HepG2 (cell line): ENCODE results near the gene MNT. TPM values are rescaled to one million over a fixed set of nuclear protein-coding genes. Genes with fewer than 3 reads are reported as not detected.

Experiments used
- GFI1 ChIP-seq: sonication (generic); formaldehyde crosslinking; IDR thresholded peaks from 2 replicates; pipeline ENCODE4 v1.5.0; 2020; ENCODE audit warnings: missing genetic modification reagents, mild to moderate bottlenecking, borderline replicate concordance
- KAT8 ChIP-seq: IDR thresholded peaks from 2 replicates; pipeline ENCODE4 v1.6.1; 2016; ENCODE audit warnings: missing genetic modification reagents, missing compliant biosample characterization
- MIER3 ChIP-seq: IDR thresholded peaks from 2 replicates; pipeline ENCODE4 v1.6.1; 2016; ENCODE audit warnings: missing compliant biosample characterization, borderline replicate concordance
- MXI1 ChIP-seq: IDR thresholded peaks from 3 replicates; pipeline ENCODE4 v1.6.1; 2012; ENCODE audit warnings: low read depth, low read length, inconsistent platforms, borderline replicate concordance
- PHB2 ChIP-seq: fragments of 450-650 bp; IDR thresholded peaks from 2 replicates; pipeline ENCODE4 v1.6.1; 2018; ENCODE audit not compliant: partially characterized antibody
- SCMH1 ChIP-seq: sonication (generic); formaldehyde crosslinking; IDR thresholded peaks from 2 replicates; pipeline ENCODE4 v1.9.0; 2021; ENCODE audit warnings: missing genetic modification reagents, mild to moderate bottlenecking, borderline replicate concordance
- SKI ChIP-seq: fragments of 450-650 bp; IDR thresholded peaks from one replicate; pipeline ENCODE4 v1.6.1; 2018; ENCODE audit warnings: mild to moderate bottlenecking; ENCODE audit not compliant: partially characterized antibody
- TEAD3 ChIP-seq: optimal IDR thresholded peaks from 2 replicates; pipeline ENCODE3; 2016; ENCODE audit warnings: borderline replicate concordance
- TRIM24 ChIP-seq: sonication (generic); formaldehyde crosslinking; IDR thresholded peaks from 2 replicates; pipeline ENCODE4 v1.8.0; 2022; ENCODE audit warnings: mild to moderate bottlenecking, missing genetic modification reagents
- YEATS4 ChIP-seq: sonication (generic); formaldehyde crosslinking; IDR thresholded peaks from 2 replicates; pipeline ENCODE4 v1.4.0; 2020; ENCODE audit warnings: missing genetic modification reagents, borderline replicate concordance
- ZNF101 ChIP-seq: sonication (generic); formaldehyde crosslinking; IDR thresholded peaks from 2 replicates; pipeline ENCODE4 v1.4.0; 2020; ENCODE audit warnings: mild to moderate bottlenecking, low read depth, missing genetic modification reagents, borderline replicate concordance
- ZNF451 ChIP-seq: sonication (generic); formaldehyde crosslinking; IDR thresholded peaks from 2 replicates; pipeline ENCODE4 v1.5.0; 2020; ENCODE audit warnings: mild to moderate bottlenecking, missing genetic modification reagents
- ZNF543 ChIP-seq: sonication (generic); formaldehyde crosslinking; IDR thresholded peaks from 2 replicates; pipeline ENCODE4 v1.4.0; 2020; ENCODE audit warnings: mild to moderate bottlenecking, missing genetic modification reagents
- ZNF564 ChIP-seq: sonication (generic); formaldehyde crosslinking; IDR thresholded peaks from 2 replicates; pipeline ENCODE4 v1.8.1; 2023; ENCODE audit warnings: mild to moderate bottlenecking, missing genetic modification reagents
- ZNF567 ChIP-seq: sonication (generic); formaldehyde crosslinking; IDR thresholded peaks from 2 replicates; pipeline ENCODE4 v1.8.1; 2023; ENCODE audit warnings: mild to moderate bottlenecking, missing genetic modification reagents, borderline replicate concordance
- ZNF674 ChIP-seq: sonication (generic); formaldehyde crosslinking; IDR thresholded peaks from 2 replicates; pipeline ENCODE4 v1.5.0; 2020; ENCODE audit warnings: low read depth, mild to moderate bottlenecking, missing genetic modification reagents
- ZNF780A ChIP-seq: sonication (generic); formaldehyde crosslinking; IDR thresholded peaks from 2 replicates; pipeline ENCODE4 v1.8.0; 2022; ENCODE audit warnings: mild to moderate bottlenecking, missing genetic modification reagents, moderate library complexity
- ZSCAN30 ChIP-seq: sonication (generic); formaldehyde crosslinking; IDR thresholded peaks from 2 replicates; pipeline ENCODE4 v1.5.0; 2020; ENCODE audit warnings: mild to moderate bottlenecking, missing genetic modification reagents
- polyA plus RNA-seq, 8 experiments: library from polyadenylated mRNA; depleted of rRNA in 3 of 8; stranded (reverse) in 7 of 8; unstranded in 1 of 8; fragments of >200 nt; fragmentation: Illumina TruSeq in 4 of 8; extraction: Trizol in 4 of 8; gene quantifications; 2 replicates each; pipeline versions ENCODE4 v1.2.1 to v1.2.3, GENCODE V29; 2011 to 2016; ENCODE audit warnings: low read depth in 4 of 8, missing spikeins in 1 of 8, mixed read lengths in 1 of 8; ENCODE audit not compliant: insufficient read depth in 1 of 8
- total RNA-seq, 5 experiments: library from RNA; depleted of rRNA; stranded (reverse); fragments of >200 nt; fragmentation: Illumina TruSeq; extraction: Trizol; gene quantifications; 2 replicates each; pipeline ENCODE4 v1.2.3, GENCODE V29; 2016; ENCODE audit warnings: low read depth in 1 of 5
- TF ChIP-seq, protein P1 (sequence below): sonication (generic); formaldehyde crosslinking; IDR thresholded peaks from 2 replicates; pipeline ENCODE4 v1.4.0; 2020; ENCODE audit warnings: mild to moderate bottlenecking, low read depth, missing genetic modification reagents
- TF ChIP-seq, protein P2 (sequence below): sonication (generic); formaldehyde crosslinking; IDR thresholded peaks from 2 replicates; pipeline ENCODE4 v1.8.1; 2023; ENCODE audit warnings: mild to moderate bottlenecking, moderate library complexity, missing genetic modification reagents
- TF ChIP-seq, protein P3 (sequence below): sonication (generic); formaldehyde crosslinking; IDR thresholded peaks from 2 replicates; pipeline ENCODE4 v1.8.1; 2023; ENCODE audit warnings: missing genetic modification reagents, mild to moderate bottlenecking, borderline replicate concordance
- TF ChIP-seq, protein P4 (sequence below): fragments of 450-650 bp; IDR thresholded peaks from 2 replicates; pipeline ENCODE4 v1.6.1; 2017
- TF ChIP-seq, protein P5 (sequence below): sonication (generic); formaldehyde crosslinking; IDR thresholded peaks from 2 replicates; pipeline ENCODE4 v1.4.0; 2020; ENCODE audit warnings: missing genetic modification reagents
- TF ChIP-seq, protein P6 (sequence below): IDR thresholded peaks from 2 replicates; pipeline ENCODE4 v1.6.1; 2016; ENCODE audit warnings: control low read depth

Gene MNT
- total and polyA plus RNA-seq, 2 of the 13 experiments (the other 11 are each of a cell fraction or from before 2014, with no cell fraction given) = 2.1 to 3.5 TPM

DNA sequence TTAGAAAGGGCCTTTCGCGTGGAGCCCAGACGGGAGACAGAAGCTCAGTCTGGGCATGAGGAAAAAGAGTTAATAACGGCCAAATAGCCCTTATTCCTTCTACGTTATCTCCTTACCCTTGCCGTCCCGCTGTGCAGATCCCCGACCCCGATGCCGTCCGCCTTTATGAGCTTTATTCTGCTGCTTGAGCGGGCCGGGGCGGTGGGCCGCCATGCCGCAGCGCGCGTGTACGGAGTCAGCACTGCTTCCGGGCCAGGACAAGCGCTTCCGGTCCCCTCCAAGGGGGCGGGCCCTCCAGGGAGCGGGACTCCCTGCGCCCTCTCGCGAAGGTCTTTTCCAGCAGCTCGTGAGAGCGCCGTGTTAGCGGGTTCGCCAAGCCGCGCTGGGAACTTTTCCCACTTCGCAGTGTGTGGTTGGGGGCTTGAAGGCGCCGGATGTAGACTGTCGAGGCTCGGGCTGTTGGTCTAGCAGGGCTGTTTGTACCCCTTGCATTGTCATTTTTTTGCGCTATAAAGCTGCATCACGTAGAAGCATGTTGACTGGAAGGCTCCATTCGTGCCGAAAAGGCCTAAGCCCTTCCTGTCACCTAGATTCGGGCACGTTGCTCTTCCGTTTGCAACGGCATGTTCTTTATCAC is 64.5 kb downstream of the MNT start, which contains the start of gene TSR1 (continued):
- TF ChIP-seq ZNF674 (CRISPR knock-in tag) (no peak), GFI1 (CRISPR knock-in tag) (peak; percentile 72; the same call in 1 of the 2 replicates), ZNF780A (CRISPR knock-in tag) (no peak), TEAD3 (CRISPR knock-in tag) (no peak), ZNF451 (CRISPR knock-in tag) (no peak; the same call in 1 of the 2 replicates), MIER3 (CRISPR knock-in tag) (peak; percentile 79; the same call in 1 of the 2 replicates), ZNF543 (CRISPR knock-in tag) (peak; percentile 80), SCMH1 (CRISPR knock-in tag) (no peak), ZNF567 (CRISPR knock-in tag) (peak; percentile 58; the same call in 1 of the 2 replicates), YEATS4 (CRISPR knock-in tag) (peak; percentile 98), KAT8 (CRISPR knock-in tag) (peak; percentile 96), ZNF564 (CRISPR knock-in tag) (peak; percentile 78; the same call in 1 of the 2 replicates), TRIM24 (CRISPR knock-in tag) (no peak), ZNF101 (CRISPR knock-in tag) (no peak), ZSCAN30 (CRISPR knock-in tag) (no peak), PHB2 (no peak), SKI (peak; percentile 23), MXI1 (peak; percentile 98; the same call in 2 of the 3 replicates)
- TF ChIP-seq, protein P1, sequence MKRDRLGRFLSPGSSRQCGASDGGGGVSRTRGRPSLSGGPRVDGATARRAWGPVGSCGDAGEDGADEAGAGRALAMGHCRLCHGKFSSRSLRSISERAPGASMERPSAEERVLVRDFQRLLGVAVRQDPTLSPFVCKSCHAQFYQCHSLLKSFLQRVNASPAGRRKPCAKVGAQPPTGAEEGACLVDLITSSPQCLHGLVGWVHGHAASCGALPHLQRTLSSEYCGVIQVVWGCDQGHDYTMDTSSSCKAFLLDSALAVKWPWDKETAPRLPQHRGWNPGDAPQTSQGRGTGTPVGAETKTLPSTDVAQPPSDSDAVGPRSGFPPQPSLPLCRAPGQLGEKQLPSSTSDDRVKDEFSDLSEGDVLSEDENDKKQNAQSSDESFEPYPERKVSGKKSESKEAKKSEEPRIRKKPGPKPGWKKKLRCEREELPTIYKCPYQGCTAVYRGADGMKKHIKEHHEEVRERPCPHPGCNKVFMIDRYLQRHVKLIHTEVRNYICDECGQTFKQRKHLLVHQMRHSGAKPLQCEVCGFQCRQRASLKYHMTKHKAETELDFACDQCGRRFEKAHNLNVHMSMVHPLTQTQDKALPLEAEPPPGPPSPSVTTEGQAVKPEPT = no peak
- TF ChIP-seq, protein P2, sequence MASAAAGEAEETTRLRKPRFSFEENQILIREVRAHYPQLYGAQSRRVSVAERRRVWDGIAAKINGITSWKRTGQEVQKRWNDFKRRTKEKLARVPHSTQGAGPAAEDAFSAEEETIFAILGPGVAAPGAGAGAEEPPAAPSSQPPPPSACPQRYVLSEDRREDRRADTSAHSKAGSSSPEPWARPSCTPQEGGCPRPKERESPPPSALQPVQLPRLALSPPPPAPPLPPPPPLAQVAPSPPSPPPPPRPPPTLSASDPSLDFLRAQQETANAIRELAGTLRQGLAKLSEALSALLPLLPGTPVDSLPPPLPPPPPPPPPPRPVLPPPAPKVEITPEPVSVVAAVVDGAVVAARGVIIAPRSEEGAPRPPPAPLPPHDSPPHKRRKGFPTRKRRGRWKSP (CRISPR knock-in tag) = peak; percentile 95
- TF ChIP-seq, protein P3, sequence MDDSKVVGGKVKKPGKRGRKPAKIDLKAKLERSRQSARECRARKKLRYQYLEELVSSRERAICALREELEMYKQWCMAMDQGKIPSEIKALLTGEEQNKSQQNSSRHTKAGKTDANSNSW = peak; percentile 52; the same call in 1 of the 2 replicates
- TF ChIP-seq, protein P4, sequence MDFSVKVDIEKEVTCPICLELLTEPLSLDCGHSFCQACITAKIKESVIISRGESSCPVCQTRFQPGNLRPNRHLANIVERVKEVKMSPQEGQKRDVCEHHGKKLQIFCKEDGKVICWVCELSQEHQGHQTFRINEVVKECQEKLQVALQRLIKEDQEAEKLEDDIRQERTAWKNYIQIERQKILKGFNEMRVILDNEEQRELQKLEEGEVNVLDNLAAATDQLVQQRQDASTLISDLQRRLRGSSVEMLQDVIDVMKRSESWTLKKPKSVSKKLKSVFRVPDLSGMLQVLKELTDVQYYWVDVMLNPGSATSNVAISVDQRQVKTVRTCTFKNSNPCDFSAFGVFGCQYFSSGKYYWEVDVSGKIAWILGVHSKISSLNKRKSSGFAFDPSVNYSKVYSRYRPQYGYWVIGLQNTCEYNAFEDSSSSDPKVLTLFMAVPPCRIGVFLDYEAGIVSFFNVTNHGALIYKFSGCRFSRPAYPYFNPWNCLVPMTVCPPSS = no peak
- TF ChIP-seq, protein P5, sequence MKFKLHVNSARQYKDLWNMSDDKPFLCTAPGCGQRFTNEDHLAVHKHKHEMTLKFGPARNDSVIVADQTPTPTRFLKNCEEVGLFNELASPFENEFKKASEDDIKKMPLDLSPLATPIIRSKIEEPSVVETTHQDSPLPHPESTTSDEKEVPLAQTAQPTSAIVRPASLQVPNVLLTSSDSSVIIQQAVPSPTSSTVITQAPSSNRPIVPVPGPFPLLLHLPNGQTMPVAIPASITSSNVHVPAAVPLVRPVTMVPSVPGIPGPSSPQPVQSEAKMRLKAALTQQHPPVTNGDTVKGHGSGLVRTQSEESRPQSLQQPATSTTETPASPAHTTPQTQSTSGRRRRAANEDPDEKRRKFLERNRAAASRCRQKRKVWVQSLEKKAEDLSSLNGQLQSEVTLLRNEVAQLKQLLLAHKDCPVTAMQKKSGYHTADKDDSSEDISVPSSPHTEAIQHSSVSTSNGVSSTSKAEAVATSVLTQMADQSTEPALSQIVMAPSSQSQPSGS (CRISPR knock-in tag) = peak; percentile 55; the same call in 1 of the 2 replicates
- TF ChIP-seq, protein P6, sequence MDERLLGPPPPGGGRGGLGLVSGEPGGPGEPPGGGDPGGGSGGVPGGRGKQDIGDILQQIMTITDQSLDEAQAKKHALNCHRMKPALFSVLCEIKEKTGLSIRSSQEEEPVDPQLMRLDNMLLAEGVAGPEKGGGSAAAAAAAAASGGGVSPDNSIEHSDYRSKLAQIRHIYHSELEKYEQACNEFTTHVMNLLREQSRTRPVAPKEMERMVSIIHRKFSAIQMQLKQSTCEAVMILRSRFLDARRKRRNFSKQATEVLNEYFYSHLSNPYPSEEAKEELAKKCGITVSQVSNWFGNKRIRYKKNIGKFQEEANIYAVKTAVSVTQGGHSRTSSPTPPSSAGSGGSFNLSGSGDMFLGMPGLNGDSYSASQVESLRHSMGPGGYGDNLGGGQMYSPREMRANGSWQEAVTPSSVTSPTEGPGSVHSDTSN (CRISPR knock-in tag) = no peak
